ENCODE measurements around the gene HIPK3. TPM values are rescaled to one million over a fixed set of nuclear protein-coding genes. Genes with fewer than 3 reads are reported as not detected.

The HIPK3 gene
- total and polyA plus RNA-seq, 9 of the 15 experiments (the other 6 are each of a cell fraction or from before 2014, with no cell fraction given), result 2.3 to 19.6 (median 7.5) TPM

DNA sequence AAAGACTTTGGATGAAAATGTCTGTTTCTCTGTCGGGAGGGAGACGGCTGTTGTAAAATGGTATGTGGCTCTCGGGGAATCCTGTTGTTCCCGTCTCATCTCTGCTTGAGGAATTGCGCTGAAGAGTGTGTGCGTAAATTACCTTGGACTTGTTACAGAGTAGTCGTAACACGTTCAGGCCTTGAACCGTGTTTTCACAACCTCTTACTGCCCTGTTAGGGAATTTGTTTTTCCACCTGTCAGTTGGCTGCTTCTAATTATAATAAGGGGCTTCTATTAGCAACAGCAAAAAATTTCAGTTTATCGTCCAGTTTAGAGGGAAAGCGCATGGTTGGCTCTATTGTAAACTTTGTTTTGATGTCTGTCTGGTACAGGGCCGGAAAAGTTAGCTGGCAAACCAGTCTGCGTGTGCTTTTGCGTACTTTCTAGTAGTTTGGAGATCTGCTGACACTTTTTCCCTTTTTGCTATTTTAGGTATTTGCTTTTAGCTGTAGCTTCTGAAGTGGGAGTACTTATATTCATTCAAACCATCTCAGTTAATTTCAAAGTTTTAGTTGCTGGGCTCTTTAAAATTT is 1.5 kb downstream of the HIPK3 start (continued):
- peak in 1 of 2 experiments; percentile 68; a peak in 1 of 4 replicates for TF ChIP-seq HDAC1 (IDR thresholded peaks at IDR 0.05)
- 0 out of 2 replicates have a peak, but pooled peaks have one; percentile 48 for TF ChIP-seq SMARCE1 (IDR thresholded peaks at IDR 0.05)
- TF ChIP-seq, protein P1, sequence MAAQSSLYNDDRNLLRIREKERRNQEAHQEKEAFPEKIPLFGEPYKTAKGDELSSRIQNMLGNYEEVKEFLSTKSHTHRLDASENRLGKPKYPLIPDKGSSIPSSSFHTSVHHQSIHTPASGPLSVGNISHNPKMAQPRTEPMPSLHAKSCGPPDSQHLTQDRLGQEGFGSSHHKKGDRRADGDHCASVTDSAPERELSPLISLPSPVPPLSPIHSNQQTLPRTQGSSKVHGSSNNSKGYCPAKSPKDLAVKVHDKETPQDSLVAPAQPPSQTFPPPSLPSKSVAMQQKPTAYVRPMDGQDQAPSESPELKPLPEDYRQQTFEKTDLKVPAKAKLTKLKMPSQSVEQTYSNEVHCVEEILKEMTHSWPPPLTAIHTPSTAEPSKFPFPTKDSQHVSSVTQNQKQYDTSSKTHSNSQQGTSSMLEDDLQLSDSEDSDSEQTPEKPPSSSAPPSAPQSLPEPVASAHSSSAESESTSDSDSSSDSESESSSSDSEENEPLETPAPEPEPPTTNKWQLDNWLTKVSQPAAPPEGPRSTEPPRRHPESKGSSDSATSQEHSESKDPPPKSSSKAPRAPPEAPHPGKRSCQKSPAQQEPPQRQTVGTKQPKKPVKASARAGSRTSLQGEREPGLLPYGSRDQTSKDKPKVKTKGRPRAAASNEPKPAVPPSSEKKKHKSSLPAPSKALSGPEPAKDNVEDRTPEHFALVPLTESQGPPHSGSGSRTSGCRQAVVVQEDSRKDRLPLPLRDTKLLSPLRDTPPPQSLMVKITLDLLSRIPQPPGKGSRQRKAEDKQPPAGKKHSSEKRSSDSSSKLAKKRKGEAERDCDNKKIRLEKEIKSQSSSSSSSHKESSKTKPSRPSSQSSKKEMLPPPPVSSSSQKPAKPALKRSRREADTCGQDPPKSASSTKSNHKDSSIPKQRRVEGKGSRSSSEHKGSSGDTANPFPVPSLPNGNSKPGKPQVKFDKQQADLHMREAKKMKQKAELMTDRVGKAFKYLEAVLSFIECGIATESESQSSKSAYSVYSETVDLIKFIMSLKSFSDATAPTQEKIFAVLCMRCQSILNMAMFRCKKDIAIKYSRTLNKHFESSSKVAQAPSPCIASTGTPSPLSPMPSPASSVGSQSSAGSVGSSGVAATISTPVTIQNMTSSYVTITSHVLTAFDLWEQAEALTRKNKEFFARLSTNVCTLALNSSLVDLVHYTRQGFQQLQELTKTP (IDR thresholded peaks at IDR 0.05; ENCODE audit: low read depth in 1 of 2, partially characterized antibody in 2 of 2), result peak in 1 of 2 experiments; percentile 8
- TF ChIP-seq, protein P2, sequence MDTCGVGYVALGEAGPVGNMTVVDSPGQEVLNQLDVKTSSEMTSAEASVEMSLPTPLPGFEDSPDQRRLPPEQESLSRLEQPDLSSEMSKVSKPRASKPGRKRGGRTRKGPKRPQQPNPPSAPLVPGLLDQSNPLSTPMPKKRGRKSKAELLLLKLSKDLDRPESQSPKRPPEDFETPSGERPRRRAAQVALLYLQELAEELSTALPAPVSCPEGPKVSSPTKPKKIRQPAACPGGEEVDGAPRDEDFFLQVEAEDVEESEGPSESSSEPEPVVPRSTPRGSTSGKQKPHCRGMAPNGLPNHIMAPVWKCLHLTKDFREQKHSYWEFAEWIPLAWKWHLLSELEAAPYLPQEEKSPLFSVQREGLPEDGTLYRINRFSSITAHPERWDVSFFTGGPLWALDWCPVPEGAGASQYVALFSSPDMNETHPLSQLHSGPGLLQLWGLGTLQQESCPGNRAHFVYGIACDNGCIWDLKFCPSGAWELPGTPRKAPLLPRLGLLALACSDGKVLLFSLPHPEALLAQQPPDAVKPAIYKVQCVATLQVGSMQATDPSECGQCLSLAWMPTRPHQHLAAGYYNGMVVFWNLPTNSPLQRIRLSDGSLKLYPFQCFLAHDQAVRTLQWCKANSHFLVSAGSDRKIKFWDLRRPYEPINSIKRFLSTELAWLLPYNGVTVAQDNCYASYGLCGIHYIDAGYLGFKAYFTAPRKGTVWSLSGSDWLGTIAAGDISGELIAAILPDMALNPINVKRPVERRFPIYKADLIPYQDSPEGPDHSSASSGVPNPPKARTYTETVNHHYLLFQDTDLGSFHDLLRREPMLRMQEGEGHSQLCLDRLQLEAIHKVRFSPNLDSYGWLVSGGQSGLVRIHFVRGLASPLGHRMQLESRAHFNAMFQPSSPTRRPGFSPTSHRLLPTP (IDR thresholded peaks at IDR 0.05; ENCODE audit: borderline replicate concordance, extremely low read depth, insufficient read length), result no peak
- TF ChIP-seq, protein P3, sequence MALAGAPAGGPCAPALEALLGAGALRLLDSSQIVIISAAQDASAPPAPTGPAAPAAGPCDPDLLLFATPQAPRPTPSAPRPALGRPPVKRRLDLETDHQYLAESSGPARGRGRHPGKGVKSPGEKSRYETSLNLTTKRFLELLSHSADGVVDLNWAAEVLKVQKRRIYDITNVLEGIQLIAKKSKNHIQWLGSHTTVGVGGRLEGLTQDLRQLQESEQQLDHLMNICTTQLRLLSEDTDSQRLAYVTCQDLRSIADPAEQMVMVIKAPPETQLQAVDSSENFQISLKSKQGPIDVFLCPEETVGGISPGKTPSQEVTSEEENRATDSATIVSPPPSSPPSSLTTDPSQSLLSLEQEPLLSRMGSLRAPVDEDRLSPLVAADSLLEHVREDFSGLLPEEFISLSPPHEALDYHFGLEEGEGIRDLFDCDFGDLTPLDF (CRISPR knock-in tag; IDR thresholded peaks at IDR 0.05), result 0 out of 2 replicates have a peak, but pooled peaks have one; percentile 26
- TF ChIP-seq NFYB (IDR thresholded peaks at IDR 0.05; ENCODE audit: extremely low read depth, insufficient read length), result no peak
- no peak for TF ChIP-seq SAFB2 (IDR thresholded peaks at IDR 0.05; ENCODE audit: borderline replicate concordance, low read depth, low read length, severe bottlenecking)
- TF ChIP-seq POLR2H (tag; IDR thresholded peaks at IDR 0.05; ENCODE audit: low read depth), result no peak
- TF ChIP-seq POLR2AphosphoS2 (IDR thresholded peaks at IDR 0.05; ENCODE audit: low read length), result no peak
- no peak for TF ChIP-seq TEAD4 (IDR thresholded peaks at IDR 0.05; ENCODE audit: low read length)
- no peak for TF ChIP-seq TEAD4 (CRISPR knock-in tag; IDR thresholded peaks at IDR 0.05; ENCODE audit: borderline replicate concordance)
- no peak for TF ChIP-seq HCFC1 (IDR thresholded peaks at IDR 0.05; ENCODE audit: low read depth, low read length)
- TF ChIP-seq, protein P4, sequence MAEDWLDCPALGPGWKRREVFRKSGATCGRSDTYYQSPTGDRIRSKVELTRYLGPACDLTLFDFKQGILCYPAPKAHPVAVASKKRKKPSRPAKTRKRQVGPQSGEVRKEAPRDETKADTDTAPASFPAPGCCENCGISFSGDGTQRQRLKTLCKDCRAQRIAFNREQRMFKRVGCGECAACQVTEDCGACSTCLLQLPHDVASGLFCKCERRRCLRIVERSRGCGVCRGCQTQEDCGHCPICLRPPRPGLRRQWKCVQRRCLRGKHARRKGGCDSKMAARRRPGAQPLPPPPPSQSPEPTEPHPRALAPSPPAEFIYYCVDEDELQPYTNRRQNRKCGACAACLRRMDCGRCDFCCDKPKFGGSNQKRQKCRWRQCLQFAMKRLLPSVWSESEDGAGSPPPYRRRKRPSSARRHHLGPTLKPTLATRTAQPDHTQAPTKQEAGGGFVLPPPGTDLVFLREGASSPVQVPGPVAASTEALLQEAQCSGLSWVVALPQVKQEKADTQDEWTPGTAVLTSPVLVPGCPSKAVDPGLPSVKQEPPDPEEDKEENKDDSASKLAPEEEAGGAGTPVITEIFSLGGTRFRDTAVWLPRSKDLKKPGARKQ (CRISPR knock-in tag; IDR thresholded peaks at IDR 0.05), result no peak
- peak; percentile 26 for TF ChIP-seq RBM25 (IDR thresholded peaks at IDR 0.05; ENCODE audit: low read depth, low read length, severe bottlenecking)
- no peak; the same call in 1 of the 2 replicates for TF ChIP-seq SP1 (CRISPR knock-in tag; IDR thresholded peaks at IDR 0.05)
- no peak for TF ChIP-seq DMBX1 (CRISPR knock-in tag; IDR thresholded peaks at IDR 0.05; ENCODE audit: borderline replicate concordance)
- 0 out of 4 replicates have a peak, but pooled peaks of 1 of the 2 experiments have one; percentile 13 for TF ChIP-seq SIN3A (IDR thresholded peaks at IDR 0.05; ENCODE audit: borderline replicate concordance in 2 of 2, control insufficient read depth in 1 of 2, low read depth in 2 of 2, low read length in 2 of 2)
